AG08396 (cell line): ENCODE results near the gene ADGRL2.
A peak's percentile ranks its signal among the peaks of the same experiment; 100 is the strongest.
"Not testable (repeated sequence)": the region's sequence is repeated elsewhere in the genome, so short reads cannot be mapped to it uniquely, and the experiment has no call there.

Experiments used
- DNase-seq: peaks from one replicate; pipeline ENCODE4 v3.0.0; 2012; ENCODE audit warnings: low spot score, mixed read lengths

ADGRL2 gene

GRCh38 chr1:81847063-81847462, 46.3 kb downstream of the ADGRL2 start:
- DNase-seq, result no peak

DNA sequence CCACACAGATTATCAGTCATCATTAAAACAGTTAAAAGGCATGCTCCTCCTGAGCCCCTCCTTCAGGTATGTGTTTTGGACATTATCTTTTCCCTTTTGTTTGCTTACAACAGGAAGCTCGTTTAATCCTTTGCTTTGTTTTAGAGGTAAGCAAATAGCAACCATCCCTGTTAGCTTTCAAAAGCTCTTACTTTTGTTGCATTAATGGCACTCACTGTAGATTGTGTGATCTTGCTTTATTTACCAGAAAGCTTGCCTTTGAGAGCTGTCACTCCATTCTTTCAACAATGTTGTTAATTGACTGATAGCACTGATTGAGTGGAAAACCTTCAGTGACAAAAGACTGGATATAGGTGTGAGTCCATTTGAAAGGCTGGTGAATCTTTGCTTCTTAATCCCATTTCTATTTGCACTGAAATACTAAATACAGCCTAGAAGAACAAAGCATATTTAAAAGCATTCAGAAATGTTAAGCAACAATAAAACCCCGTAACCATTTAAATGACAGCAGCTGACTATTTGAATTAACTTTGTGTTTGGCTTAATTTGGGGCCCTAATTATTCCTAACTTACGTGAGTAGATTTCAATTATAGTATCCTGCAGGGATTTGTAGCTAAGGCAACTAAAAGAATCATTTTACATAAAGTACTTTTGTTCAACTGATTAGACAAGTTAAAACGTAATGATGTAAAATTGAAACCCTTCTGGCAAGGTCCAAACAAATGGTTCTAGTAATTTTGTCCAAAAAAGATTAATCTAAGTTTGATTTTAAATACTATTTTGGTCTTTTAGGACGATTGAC, 48.3 kb downstream of the ADGRL2 start:
- DNase-seq, result no peak

GRCh38 chr1:81850031-81850430, 49.3 kb downstream of the ADGRL2 start:
- DNase-seq, result no peak

- DNase-seq, result no peak
These were observed 49.8 kb downstream of the ADGRL2 start for GRCh38 chr1:81850495-81850894.

DNA sequence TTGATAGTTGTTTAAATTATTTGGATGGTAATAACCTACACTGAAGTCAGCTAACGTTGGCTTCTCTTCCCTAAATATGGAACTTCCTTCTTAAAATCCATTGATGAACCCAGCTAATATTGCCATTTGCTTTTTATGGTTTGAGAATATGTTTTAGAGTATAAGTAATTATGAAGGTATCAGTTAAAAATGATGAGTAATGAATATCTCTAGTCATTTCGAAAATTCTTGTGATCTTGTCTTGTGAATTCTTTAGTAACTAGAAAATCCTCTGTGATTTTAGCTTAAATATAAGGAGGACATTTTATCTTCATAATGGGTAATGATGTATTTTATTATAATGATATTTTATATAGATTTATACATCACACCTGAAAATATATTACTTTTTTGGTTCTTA, 50.5 kb downstream of the ADGRL2 start:
- no peak for DNase-seq

- DNase-seq, result no peak
These were observed 52.2 kb downstream of the ADGRL2 start for GRCh38 chr1:81852961-81853360.

GRCh38 chr1:81867235-81867634, 66.5 kb downstream of the ADGRL2 start:
- DNase-seq, result no peak

DNA sequence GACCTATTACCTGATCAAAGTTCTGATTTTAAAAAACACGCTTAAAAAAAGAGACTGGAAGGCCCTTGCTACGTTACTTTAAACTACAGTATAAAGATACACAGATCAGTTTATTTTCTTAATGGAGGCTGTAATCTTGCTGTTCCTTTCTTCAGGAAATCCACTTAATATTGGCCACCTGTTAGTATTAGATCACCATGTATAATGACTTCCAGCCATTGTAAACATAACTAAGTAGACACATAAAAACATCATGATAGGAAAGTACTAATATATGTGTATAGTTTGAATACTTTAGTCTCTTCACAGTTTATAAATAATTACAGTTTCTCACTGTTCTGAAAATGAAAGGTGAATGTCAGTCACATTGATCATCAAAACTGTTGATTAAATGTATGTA, 68.6 kb downstream of the ADGRL2 start:
- DNase-seq, result no peak

DNA sequence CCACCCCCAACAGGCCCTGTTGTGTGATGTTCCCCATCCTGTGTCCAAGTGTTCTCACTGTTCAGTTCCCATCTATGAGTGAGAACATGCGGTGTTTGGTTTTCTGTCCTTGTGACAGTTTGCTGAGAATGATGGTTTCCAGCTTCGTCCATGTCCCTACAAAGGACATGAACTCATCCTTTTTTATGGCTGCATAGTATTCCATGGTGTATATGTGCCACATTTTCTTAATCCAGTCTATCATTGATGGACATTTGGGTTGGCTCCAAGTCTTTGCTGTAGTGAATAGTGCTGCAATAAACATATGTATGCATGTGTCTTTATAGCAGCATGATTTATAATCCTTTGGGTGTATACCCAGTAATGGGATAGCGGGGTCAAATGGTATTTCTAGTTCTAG, 70.4 kb downstream of the ADGRL2 start:
- DNase-seq, result not testable (repeated sequence)

DNA sequence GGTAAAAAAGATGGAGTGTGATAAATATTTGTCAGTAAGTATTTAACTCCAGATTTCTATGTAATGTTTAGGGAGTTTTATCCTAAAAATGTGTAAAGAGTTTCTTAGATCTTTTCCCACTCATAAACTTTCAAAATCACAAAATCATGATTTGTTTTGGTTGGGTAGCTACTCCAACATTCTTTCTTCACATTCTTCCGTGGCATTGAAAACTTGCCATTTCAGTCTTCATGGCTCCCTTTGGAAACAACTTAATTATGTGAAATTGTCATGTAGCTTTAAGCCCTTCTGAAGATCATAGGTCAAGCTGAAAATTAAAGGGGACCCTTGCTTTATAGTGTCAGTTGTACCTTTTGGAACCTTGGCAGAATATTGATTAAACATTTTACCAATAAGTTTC, 73.2 kb downstream of the ADGRL2 start:
- no peak for DNase-seq

DNA sequence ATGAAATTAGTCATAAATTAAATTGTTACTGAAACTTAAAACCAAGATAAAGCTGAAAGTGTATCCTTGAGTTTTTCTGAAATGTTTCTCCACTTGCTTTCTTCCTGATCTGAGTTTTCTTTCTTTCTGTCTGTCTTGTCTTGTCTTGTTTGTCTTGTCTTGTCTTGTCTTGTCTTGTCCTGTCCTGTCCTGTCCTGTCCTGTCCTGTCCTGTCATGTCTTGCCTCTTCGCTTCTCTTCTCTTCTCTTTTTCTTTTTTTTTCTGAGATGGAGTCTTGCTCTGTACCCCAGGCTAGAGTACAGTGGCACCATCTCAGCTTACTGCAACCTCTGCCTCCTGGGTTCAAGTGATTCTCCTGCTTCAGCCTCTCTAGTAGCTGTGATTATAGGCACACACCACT, 73.7 kb downstream of the ADGRL2 start:
- DNase-seq, result no peak

DNA sequence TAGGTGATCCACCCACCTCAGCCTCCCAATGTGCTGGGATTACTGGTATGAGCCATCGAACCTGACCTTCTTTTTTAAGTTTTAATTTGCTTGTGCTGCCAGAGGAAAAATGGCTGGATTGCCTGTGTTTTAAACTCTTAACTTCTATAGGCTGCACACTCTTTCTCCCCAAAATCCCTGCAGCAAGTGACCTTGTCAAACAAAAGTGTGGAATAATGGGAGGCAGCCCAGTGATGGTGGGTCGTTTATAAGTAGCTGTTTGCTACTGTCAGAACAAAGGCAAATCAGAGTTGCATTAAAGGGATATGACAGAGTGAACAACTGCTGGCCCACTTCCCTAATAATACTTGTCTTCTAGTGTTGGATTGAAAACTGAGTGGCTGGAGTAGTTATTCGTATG, 74.2 kb downstream of the ADGRL2 start:
- no peak for DNase-seq

DNA sequence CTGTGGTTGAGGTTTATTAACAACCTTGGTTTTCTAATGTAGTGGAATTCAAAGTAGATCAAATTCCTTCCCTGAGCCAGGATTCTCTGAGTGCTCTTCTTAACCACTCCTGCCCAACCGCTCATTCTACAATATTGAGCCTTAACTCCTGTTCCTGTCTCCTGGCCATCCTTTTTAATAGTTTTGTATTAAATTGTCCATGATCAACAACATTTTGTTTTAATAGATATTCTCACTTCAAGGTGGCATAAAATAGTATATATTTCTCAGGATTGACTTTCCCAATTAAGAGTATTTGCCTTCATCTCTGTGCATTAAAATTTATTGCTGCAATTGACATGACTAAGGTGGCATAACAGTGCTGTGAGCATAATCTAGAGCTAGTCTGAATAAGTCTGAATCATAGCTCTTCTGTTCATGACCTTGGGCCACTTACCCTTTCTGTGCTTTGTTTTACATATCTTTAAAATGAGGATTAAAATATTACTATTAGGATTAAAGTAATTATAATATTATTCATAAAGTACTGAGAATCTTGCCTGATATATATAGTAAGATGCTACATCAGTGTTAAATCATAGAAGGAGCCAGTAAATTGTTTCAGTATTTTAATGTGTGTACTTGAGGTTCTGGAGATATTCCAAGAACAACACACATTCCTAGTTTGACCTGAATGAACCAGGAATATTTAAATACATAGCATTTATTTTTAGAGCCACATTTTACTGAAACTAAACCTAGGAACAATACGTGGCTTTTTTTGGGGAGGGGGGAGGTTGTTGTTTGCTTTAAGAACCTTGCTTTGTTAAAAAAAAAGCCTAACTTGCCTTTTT, 76.4 kb downstream of the ADGRL2 start:
- DNase-seq, result peak; percentile 5

GRCh38 chr1:81877940-81878339, 77.2 kb downstream of the ADGRL2 start:
- no peak for DNase-seq

DNA sequence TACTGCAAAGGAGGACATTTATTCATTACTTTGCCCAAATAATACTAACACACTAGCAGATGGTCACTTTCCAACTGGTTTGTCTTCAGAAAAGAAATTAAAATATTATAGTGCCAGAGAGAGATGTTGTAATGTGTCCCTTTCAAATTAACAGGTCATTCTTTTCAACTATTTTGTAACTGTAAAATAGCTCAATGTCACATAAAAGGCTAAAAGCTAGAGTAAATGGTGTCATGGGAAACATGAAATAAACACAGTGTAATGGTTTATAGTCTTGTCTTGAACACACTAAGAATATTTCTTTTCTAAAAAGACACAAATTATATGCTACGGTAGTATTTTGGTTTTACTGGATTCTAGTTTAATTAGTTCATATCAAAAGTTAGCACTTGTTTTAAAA, 77.8 kb downstream of the ADGRL2 start:
- no peak for DNase-seq

- no peak for DNase-seq
These were observed 80.0 kb downstream of the ADGRL2 start for GRCh38 chr1:81880781-81881180.

- DNase-seq, result no peak
These were observed 84.6 kb downstream of the ADGRL2 start for GRCh38 chr1:81885291-81885690.

- not testable (repeated sequence) for DNase-seq
These were observed 85.6 kb downstream of the ADGRL2 start for GRCh38 chr1:81886292-81886691.

GRCh38 chr1:81887421-81888144, 86.8 kb downstream of the ADGRL2 start:
- DNase-seq, result no peak

DNA sequence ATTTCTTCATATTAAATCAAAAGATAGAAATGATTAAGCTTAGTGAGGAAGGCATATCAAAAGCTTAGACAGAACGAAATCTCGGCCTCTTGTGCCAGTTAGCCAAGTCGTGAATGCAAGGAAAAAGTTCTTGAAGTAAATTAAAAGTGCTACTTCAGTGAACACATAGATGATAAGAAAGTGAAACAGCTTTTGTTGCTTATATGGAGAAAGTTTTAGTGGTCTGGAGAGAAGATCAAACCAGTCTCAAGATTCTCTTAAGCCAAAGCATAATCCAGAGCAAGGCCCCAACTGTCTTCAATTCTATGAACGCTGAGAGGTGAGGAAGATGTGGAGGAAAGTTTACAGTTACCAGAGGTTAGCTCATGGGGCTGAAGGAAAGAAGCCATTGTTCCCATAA, 88.4 kb downstream of the ADGRL2 start:
- no peak for DNase-seq

DNA sequence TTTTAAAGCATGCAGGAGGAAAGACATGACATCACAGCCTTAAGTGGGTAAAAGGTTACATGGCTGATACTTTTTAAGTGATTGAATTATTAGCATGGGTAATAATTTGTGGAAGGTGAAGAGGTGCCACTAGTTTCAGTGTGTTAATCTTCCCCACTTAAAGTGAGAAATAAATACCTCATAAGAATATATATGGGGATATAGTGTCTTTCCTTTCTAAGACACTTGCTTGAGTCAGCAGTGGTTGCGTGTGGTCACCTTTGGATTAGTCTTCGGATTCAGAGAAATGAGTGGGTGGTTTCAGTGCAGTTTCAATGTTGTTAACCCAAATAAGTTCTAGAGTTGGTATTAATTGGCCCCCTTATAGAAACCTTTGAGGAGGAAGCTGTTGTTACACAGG, 94.1 kb downstream of the ADGRL2 start:
- no peak for DNase-seq

- no peak for DNase-seq
These were observed 98.6 kb downstream of the ADGRL2 start for GRCh38 chr1:81899214-81899821.
